ENCODE data around the gene ANKRD27. TPM values are rescaled to one million over a fixed set of nuclear protein-coding genes. Genes with fewer than 3 reads are reported as not detected.
"Not testable (repeated sequence)": the region's sequence is repeated elsewhere in the genome, so short reads cannot be mapped to it uniquely, and the experiment has no call there.

ANKRD27 gene
- total RNA-seq, 1 experiment from 2014 or later, result 46.0 TPM

- DNase-seq (ENCODE audit: low read depth), result peak; percentile 93
- in situ Hi-C loops (cut with HindIII; ENCODE audit: low pct_unique_long_range_greater_than_20kb, low sequenced_read_pairs), result no loop called here
Measured at GRCh38 chr19:32580901-32581704, 93.9 kb downstream of the ANKRD27 start, which contains the start of gene PDCD5. TSS of gene PDCD5 (plus strand) at chr19:32581190. CDS start at chr19:32581262, 72 bp downstream.

GRCh38 chr19:32580353-32580900, 94.6 kb downstream of the ANKRD27 start:
- in situ Hi-C loops (cut with HindIII; ENCODE audit: low pct_unique_long_range_greater_than_20kb, low sequenced_read_pairs), result no loop called here

GRCh38 chr19:32576790-32577189, 98.2 kb downstream of the ANKRD27 start:
- no peak for DNase-seq (ENCODE audit: low read depth)
- in situ Hi-C loops (cut with HindIII; ENCODE audit: low pct_unique_long_range_greater_than_20kb, low sequenced_read_pairs), result no loop called here

More at GRCh38 chr19:32580353-32580900, 94.6 kb downstream of the ANKRD27 start:
- no peak for DNase-seq (ENCODE audit: low read depth)

- in situ Hi-C loops (cut with HindIII; ENCODE audit: low pct_unique_long_range_greater_than_20kb, low sequenced_read_pairs), result no loop called here
- DNase-seq (ENCODE audit: low read depth), result no peak
Measured at GRCh38 chr19:32573492-32573794, 101.5 kb downstream of the ANKRD27 start.

GRCh38 chr19:32572700-32573491, 102.1 kb downstream of the ANKRD27 start:
- DNase-seq (ENCODE audit: low read depth); in situ Hi-C loops (cut with HindIII; ENCODE audit: low pct_unique_long_range_greater_than_20kb, low sequenced_read_pairs): not testable (repeated sequence)

- DNase-seq (ENCODE audit: low read depth); in situ Hi-C loops (cut with HindIII; ENCODE audit: low pct_unique_long_range_greater_than_20kb, low sequenced_read_pairs): not testable (repeated sequence)
Measured at GRCh38 chr19:32571471-32572075, 103.4 kb downstream of the ANKRD27 start.

- in situ Hi-C loops (cut with HindIII; ENCODE audit: low pct_unique_long_range_greater_than_20kb, low sequenced_read_pairs), result no loop called here
- peak; percentile 35 for DNase-seq (ENCODE audit: low read depth)
Measured at GRCh38 chr19:32570081-32570785, 104.7 kb downstream of the ANKRD27 start.

- DNase-seq (ENCODE audit: low read depth), result no peak
- in situ Hi-C loops (cut with HindIII; ENCODE audit: low pct_unique_long_range_greater_than_20kb, low sequenced_read_pairs), result no loop called here
Measured at GRCh38 chr19:32567486-32567885, 107.5 kb downstream of the ANKRD27 start.

GRCh38 chr19:32566246-32566830, 108.6 kb downstream of the ANKRD27 start:
- no peak for DNase-seq (ENCODE audit: low read depth)
- in situ Hi-C loops (cut with HindIII; ENCODE audit: low pct_unique_long_range_greater_than_20kb, low sequenced_read_pairs), result no loop called here

- in situ Hi-C loops (cut with HindIII; ENCODE audit: low pct_unique_long_range_greater_than_20kb, low sequenced_read_pairs), result no loop called here
- DNase-seq (ENCODE audit: low read depth), result no peak
Measured at GRCh38 chr19:32563761-32564160, 111.2 kb downstream of the ANKRD27 start.

- DNase-seq (ENCODE audit: low read depth), result no peak
- in situ Hi-C loops (cut with HindIII; ENCODE audit: low pct_unique_long_range_greater_than_20kb, low sequenced_read_pairs), result no loop called here
Measured at GRCh38 chr19:32558607-32559228, 116.3 kb downstream of the ANKRD27 start.

DNA sequence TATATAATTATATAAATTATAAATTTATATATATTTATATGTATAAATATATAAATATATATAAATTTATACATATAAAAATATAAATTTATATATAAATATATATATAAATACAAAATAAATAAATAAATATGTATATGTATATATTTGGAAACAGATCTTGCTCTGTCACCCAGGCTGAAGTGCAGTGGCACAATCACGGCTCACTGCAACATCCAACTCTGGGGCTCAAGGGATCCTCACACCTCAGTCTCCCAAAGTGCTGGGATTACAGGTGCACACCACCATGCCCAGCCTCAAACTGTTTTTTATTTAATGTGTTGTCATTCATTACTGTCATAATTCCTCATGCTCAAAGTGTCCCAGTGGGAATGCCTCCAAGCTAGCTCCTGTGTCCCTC, 119.2 kb downstream of the ANKRD27 start:
- in situ Hi-C loops (cut with HindIII; ENCODE audit: low pct_unique_long_range_greater_than_20kb, low sequenced_read_pairs), result no loop called here
- DNase-seq (ENCODE audit: low read depth), result no peak

DNA sequence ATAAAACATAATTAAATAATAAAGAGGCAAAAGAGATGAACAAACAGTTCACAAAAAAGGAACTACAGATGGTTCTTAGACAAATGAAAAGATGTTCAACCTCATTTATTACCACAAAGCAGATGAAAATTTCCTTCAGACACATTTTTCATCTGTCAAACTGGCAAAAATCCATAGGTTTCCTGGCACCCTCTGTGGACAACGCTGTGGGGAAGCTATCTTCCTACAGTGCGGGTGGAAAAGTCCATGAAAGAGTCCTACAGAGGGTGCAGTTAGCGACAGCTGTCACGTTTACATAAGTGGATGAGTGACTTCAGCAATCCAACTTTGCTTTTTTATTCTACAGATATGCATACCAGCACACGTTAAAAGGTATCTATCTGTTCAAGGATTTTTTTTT, 124.3 kb downstream of the ANKRD27 start:
- no peak for DNase-seq (ENCODE audit: low read depth)
- in situ Hi-C loops (cut with HindIII; ENCODE audit: low pct_unique_long_range_greater_than_20kb, low sequenced_read_pairs), result no loop called here

Other genes with a start within 250 kb of the ANKRD27 start
- 134 and 284 TPM in 2 replicates for gene PDCD5, start 94.0 kb downstream of the ANKRD27 start, total RNA-seq (2014; rRNA removed; shearing (Covaris generic); ENCODE audit: low replicate concordance)
- 1.3 and 2.1 TPM in 2 replicates for gene RGS9BP, start 668 bp upstream of the ANKRD27 start, total RNA-seq (2014; rRNA removed; shearing (Covaris generic); ENCODE audit: low replicate concordance)
- 11.9 and 14.0 TPM in 2 replicates for gene NUDT19, start 16.6 kb upstream of the ANKRD27 start, total RNA-seq (2014; rRNA removed; shearing (Covaris generic); ENCODE audit: low replicate concordance)
- 4.4 TPM in 1 of 2 replicates, not detected in the other for gene TDRD12, start 44.6 kb upstream of the ANKRD27 start, total RNA-seq (2014; rRNA removed; shearing (Covaris generic); ENCODE audit: low replicate concordance)
- gene SLC7A9, start 194.6 kb upstream of the ANKRD27 start, total RNA-seq (2014; rRNA removed; shearing (Covaris generic); ENCODE audit: low replicate concordance), result 0.52 TPM in 1 of 2 replicates, not detected in the other

All from Caki2 (cell line).